HG03442 (cell line): Measurements from ENCODE around the gene TBC1D22A.

Experiments
- ATAC-seq: cut with Tn5 transposase; IDR thresholded peaks from one replicate; pipeline ENCODE4 v1.9.1; 2021; ENCODE audit warnings: mild to moderate bottlenecking, moderate library complexity; ENCODE audit not compliant: unreplicated experiment

The TBC1D22A gene

DNA sequence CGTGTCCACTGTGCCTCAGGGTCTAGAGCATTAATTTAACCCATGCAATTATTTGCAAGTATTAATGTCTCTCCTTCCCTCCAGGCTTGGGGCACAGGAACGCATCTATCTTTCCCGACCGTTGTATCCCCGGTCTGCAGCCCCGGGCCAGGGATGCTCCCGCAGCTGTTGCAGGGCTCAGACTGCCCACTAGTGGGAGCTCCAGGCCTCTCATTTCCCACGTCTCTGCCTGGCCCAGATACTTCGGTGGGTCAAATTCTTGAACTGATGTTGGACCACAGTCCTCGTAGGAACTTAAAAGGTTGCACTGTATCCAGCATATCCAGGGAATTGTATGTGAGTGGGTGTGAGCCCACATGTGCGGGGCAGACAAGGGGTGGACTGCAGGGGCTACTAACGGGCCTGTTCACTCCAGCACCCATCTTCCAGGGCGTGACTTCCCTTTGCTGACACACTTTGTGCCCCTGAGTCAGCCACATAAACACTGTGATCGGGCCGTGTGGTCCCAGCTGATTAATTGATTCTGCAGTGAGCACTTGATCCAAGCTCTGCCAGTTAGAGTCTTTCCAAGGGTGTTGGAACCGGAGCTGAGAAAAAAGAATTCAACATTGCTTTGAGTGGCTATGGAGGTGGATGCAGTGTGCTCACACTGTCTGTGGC lies 451.3 kb downstream of the TBC1D22A start:
- ATAC-seq: no peak

DNA sequence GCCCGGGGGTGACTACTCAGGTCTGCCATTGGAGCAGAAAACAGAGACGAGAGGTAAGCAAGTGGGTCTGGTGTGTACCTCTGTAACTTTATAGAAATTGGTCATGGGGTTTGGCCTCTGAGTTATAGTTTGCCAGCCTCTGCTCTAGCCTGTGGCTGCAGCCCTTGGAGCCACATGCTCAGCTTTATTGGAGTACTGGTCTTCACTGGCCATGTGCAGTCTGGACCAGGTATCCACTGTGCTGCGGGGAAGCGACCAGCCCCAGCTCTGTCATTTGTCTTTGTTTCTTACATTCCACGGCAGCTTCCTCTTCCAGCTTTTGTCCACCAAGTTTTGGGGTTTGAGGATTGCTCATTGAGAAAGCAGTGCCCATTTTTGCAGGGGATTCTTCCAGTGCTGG lies 453.4 kb downstream of the TBC1D22A start:
- no peak for ATAC-seq

DNA sequence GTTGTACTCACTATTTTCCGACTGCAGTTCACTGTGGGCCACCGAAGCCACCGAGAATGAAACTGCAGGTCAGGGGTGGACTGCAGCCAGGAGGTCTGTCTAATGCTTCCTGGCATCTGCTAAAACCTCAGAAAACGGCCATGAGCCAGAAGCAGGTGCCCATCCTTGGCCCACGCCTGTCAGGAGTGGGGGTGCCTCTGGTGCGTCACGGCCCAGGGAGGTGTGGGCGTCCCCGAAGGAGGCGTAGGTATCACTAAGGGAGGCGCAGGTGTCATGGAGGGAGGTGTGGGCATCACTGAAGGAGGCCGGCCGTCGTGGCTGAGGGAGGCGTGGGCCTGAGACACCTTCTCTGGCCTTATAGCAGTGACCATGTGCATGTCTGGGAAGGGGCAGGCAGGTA lies 456.2 kb downstream of the TBC1D22A start:
- ATAC-seq: no peak

DNA sequence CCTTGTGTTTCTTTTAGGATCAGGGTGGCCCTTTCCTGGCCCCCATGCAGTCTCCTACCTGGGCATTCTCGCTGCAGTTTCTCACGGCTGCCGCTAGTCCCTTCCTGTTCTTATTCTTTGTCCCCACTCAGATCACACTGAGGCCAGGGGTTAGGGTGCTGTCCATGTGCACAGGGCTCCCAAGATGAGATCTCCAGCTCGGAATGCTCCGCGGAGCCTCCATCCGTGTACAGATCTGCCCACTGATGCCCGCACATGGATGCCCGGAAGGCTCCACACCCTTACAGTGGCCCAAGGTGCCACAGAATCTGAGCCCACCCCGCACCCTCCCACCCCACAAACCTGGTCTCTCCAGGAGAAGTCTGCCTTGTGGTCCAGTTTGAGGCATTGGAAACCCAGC lies 457.3 kb downstream of the TBC1D22A start:
- ATAC-seq: no peak

DNA sequence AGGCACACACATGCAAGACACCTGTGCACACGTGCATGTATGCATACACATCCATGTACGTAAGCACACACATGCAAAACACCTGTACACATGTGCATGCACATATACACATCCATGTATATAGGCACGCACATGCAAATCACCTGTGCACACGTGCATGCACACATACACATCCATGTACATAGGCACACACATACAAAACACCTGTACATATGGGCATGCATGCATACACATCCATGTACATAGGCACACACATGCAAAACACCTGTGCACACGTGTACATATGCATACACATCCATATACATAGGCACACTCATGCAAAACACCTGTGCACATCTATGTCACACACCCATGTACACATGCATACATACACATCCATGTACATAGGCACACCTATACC lies 458.3 kb downstream of the TBC1D22A start:
- ATAC-seq: no peak

DNA sequence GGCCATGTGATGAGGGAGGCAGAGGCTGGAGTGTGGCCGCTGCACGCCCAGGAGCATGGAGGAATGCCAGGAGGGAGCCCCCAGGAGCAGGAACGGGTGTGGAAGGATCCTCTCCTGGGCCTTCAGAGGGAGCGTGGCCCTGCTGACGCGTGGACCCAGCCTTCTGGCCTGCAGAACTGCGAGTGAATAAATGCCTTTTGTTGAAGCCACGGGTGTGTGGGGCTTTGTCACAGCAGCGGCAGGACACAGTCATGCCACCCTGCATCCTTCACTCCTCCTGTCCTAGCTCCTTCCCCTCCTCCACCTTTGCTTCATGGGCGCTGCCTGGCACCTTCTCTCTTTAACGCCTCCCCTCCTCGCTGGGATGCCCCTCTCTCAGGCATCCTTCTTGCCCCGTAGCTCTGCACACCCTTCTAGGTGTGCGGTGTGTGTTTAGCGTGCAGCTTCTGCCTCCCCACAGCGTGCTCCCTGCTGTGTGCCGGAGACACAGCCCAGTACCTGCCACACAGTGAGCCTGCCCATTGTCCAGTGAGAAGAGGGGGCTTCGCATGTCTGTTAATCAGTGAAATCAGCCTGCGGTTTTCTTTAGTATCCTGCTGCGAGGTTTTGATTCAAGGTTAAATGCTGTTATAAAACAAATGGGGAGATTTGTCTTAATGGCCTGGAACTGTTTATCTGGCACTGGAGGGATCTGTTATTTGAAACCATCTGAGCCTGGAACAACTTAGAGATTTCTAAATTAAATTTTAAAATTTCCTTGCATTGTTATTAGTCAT lies 459.6 kb downstream of the TBC1D22A start:
- no peak for ATAC-seq
